ENCODE results near the gene DNAJC5. TPM values are rescaled to one million over a fixed set of nuclear protein-coding genes. Genes with fewer than 3 reads are reported as not detected.

The DNAJC5 gene
- total and polyA plus RNA-seq, 2 of the 8 experiments (the other 6 are each of a cell fraction or from before 2014, with no cell fraction given) = 19.2 to 31.2 TPM

GRCh38 chr20:63957690-63958441, 62.9 kb downstream of the DNAJC5 start:
- no peaks in the 10 kb centered on the region for H3K27me3 ChIP-seq (replicated peaks in 1 of 4; ENCODE audit: control insufficient read depth in 3 of 4, extremely low read depth in 1 of 4, insufficient read depth in 3 of 4, low read length in 3 of 4)
- peak overlapping the region in 3 of 4 experiments; percentile 10 to 51 (median 46); a peak in 3 of 7 replicates for H3K9ac ChIP-seq (replicated peaks in 1 of 4; ENCODE audit: extremely low read depth in 1 of 4, low read depth in 3 of 4, low read length in 3 of 4)
- H2BK15ac ChIP-seq (ENCODE audit: low read length) = peak overlapping the region; percentile 46; the same call in 1 of the 2 replicates
- no peak overlapping the region; the same call in 1 of the 2 replicates for H2BK20ac ChIP-seq (ENCODE audit: low read length)
- peak in 1 of 2 experiments; percentile 73 for DNase-seq (ENCODE audit: low read depth in 1 of 2, low spot score in 2 of 2)
- peaks cover 0 to 19% (median 12%) of the 10 kb centered on the region in 4 experiments; a peak in 6 of 7 replicates for H3K4me1 ChIP-seq (replicated peaks in 1 of 4; ENCODE audit: control insufficient read depth in 3 of 4, insufficient read depth in 4 of 4, low read length in 3 of 4)
- peaks cover 0 to 6% of the 10 kb centered on the region in 2 experiments; a peak in 2 of 4 replicates for H3K9me3 ChIP-seq (ENCODE audit: insufficient read depth in 2 of 2, low read depth in 1 of 2, low read length in 1 of 2)
- H2AFZ ChIP-seq (ENCODE audit: low read length) = no peak overlapping the region
- peak overlapping the region; percentile 61 to 88 for H3K4me2 ChIP-seq (ENCODE audit: insufficient read depth in 1 of 2, low read depth in 2 of 2, low read length in 2 of 2)
- H2BK12ac ChIP-seq (ENCODE audit: low read depth, low read length) = 0 out of 2 replicates have a peak overlapping the region, but pooled peaks have one; percentile 63
- CTCF ChIA-PET (ENCODE audit: partially characterized antibody) = interaction anchor here (1.1 to 2.0 kb wide), 2 partner anchors 16 to 82 kb away, joined by 3 to 12 read pairs; no protein-coding TSS in a partner anchor
- H3K36me3 ChIP-seq (ENCODE audit: control insufficient read depth in 2 of 4, insufficient read depth in 4 of 4, low read length in 3 of 4) = peaks cover 6 to 25% (median 18%) of the 10 kb centered on the region in 4 experiments; a peak in 6 of 8 replicates
- no peak overlapping the region for H3K14ac ChIP-seq (ENCODE audit: insufficient read length)
- peak overlapping the region; percentile 49; the same call in 1 of the 2 replicates for H3K27ac ChIP-seq (ENCODE audit: low read depth, low read length)
- H3K79me2 ChIP-seq (ENCODE audit: control insufficient read depth in 1 of 2, insufficient read depth in 2 of 2, low read length in 2 of 2) = peaks cover 12 to 27% of the 10 kb centered on the region in 2 experiments; a peak in 3 of 4 replicates
- no peak overlapping the region for H3K23ac ChIP-seq (ENCODE audit: insufficient read length)
- H3K18ac ChIP-seq (ENCODE audit: extremely low read depth, low read length) = peak overlapping the region; percentile 68; the same call in 1 of the 2 replicates
- H3K4ac ChIP-seq (replicated peaks; ENCODE audit: insufficient read length, low read depth, low read length) = peak overlapping the region; percentile 60
- POLR2A ChIA-PET (ENCODE audit: partially characterized antibody) = interaction anchor here (0.9 to 4.0 kb wide), 6 partner anchors 10 to 193 kb away, joined by 3 to 68 read pairs (median 4); partner anchors contain the start of gene PRPF6
- H4K91ac ChIP-seq (replicated peaks; ENCODE audit: insufficient read length, low read length) = peak overlapping the region; percentile 46
- 36% methylated on average over 9 of the region's 13 CpGs; no CpG with 5 or more reads in 1 of the 2 experiments for WGBS, 2 experiments (ENCODE audit: extremely low coverage in 1 of 2, insufficient coverage in 1 of 2, insufficient read length in 1 of 2, insufficient replicate concordance in 2 of 2, low coverage in 1 of 2, low lambda C conversion rate in 2 of 2, missing lambda C conversion rate in 1 of 2)
- H2AK5ac ChIP-seq (ENCODE audit: low read depth, low read length) = peak overlapping the region; percentile 53; the same call in 1 of the 2 replicates
- no peak overlapping the region for H3K56ac ChIP-seq (replicated peaks; ENCODE audit: insufficient read length, low read depth, low read length)
- H4K20me1 ChIP-seq (replicated peaks in 1 of 2; ENCODE audit: control insufficient read depth in 1 of 2, insufficient read depth in 2 of 2, low read length in 2 of 2) = peaks cover 10 to 15% of the 10 kb centered on the region in 2 experiments
- H4K5ac ChIP-seq (ENCODE audit: insufficient read length, low read depth, low read length) = peak overlapping the region; percentile 81
- TF ChIP-seq YY1 (IDR thresholded peaks at IDR 0.05; ENCODE audit: low read depth, low read length) = 0 out of 2 replicates have a peak, but pooled peaks have one; percentile 25
- peak in 1 of 2 experiments; percentile 25; a peak in 1 of 4 replicates for TF ChIP-seq SIN3A (conservative IDR thresholded peaks at IDR 0.05 in 1 of 2, IDR thresholded peaks at IDR 0.05 in 1 of 2; ENCODE audit: low read depth in 1 of 2, low read length in 2 of 2)
- TF ChIP-seq SIX5 (IDR thresholded peaks at IDR 0.05; ENCODE audit: low read depth, low read length) = no peak
- TF ChIP-seq MAX (IDR thresholded peaks at IDR 0.05) = 0 out of 2 replicates have a peak, but pooled peaks have one; percentile 1
- TF ChIP-seq TCF12 (IDR thresholded peaks at IDR 0.05; ENCODE audit: low read depth, low read length) = 0 out of 2 replicates have a peak, but pooled peaks have one; percentile 37
- no peak for TF ChIP-seq JUND (IDR thresholded peaks at IDR 0.05; ENCODE audit: low read length)
- TF ChIP-seq SRF (IDR thresholded peaks at IDR 0.05; ENCODE audit: low read depth, low read length) = no peak
- 0 out of 2 replicates have a peak, but pooled peaks have one; percentile 7 for TF ChIP-seq CREB1 (IDR thresholded peaks at IDR 0.05)
- TF ChIP-seq CHD1 (IDR thresholded peaks at IDR 0.05; ENCODE audit: low read depth, low read length) = no peak
- H2BK5ac ChIP-seq (ENCODE audit: low read depth, low read length) = peak overlapping the region; percentile 58
- no peak for FAIRE-seq
- H4K8ac ChIP-seq (ENCODE audit: extremely low read depth, insufficient read depth, low read length) = no peak overlapping the region
- peak overlapping the region; percentile 66 to 76 (median 72); a peak in 7 of 8 replicates for H3K4me3 ChIP-seq (ENCODE audit: extremely low read depth in 1 of 4, insufficient read depth in 2 of 4, low read depth in 3 of 4, low read length in 4 of 4)
- peaks cover 13% of the 10 kb centered on the region for H3K79me1 ChIP-seq (ENCODE audit: low read depth, low read length)
- H3K23me2 ChIP-seq (ENCODE audit: low read depth, low read length) = peaks cover 8% of the 10 kb centered on the region; the same call in 1 of the 2 replicates
- no peak overlapping the region for H2BK120ac ChIP-seq (replicated peaks; ENCODE audit: low read depth, low read length)

All from H1 (cell line).